ENCODE measurements around the gene PADI2.

The PADI2 gene

DNA sequence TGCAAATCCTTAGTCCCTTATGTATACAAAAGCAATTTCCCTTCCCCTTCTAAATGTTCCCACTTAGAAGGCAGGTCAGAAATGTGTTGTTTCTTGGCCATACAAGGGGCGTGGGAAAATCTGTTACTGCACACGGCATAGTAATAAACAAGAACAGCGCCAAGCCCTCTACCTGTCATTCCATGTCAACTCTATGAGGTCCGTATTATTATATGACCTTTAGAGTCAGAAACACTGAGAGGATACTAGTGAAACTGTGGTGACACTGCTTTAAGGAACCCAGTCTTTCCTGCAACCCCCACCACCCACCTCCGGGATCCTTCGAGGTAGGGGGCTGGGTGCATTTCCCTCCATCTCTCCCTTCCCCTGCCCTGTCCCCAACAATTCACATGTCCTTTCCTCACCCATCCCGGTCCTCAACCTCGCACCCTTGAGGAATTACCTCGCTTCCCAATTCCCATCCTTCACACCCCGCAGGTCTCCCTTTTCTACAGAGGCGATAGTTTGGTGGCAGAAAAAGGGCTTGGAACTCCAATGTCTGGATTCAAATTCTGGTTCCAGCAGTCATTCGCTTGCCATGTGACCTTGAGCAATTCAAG is 66.1 kb downstream of the PADI2 start:
- no peak for FAIRE-seq

DNA sequence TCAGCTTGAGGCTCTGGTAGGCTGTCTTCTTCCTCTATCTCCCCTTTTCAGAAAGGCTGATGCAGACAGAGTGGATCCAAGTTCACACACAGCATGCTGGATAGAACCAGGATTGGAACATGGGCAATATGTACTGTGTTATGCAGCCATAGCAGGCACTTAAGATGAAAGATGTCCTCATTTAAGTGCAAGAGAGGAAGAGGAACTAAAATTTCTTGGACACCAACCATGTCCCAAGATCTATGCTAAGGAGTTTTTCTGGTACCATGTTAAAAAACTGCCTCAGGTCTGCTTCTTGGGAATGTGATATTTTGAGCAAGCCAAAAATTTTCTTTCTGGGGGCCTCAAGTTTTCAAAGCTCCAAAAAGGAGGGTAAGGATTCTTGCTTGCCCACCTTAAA is 66.6 kb downstream of the PADI2 start:
- no peak for FAIRE-seq

DNA sequence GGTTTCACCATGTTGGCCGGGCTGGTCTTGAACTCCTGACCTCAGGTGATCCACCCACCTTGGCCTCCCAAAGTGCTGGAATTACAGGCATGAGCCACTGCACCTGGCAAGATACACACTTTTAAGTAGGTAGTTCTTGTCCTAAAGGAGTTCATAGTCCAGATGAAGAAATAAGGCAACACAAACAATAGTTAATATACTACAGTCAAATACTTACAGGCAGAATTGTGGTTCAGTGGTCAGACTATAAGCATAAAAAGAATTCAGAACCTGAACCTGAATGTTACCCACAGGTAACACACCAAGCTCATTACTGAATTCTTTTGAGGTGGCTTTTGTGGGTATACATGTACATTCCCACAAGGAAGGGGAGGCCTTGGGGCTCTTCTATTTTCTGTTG is 67.2 kb downstream of the PADI2 start:
- FAIRE-seq, result no peak

DNA sequence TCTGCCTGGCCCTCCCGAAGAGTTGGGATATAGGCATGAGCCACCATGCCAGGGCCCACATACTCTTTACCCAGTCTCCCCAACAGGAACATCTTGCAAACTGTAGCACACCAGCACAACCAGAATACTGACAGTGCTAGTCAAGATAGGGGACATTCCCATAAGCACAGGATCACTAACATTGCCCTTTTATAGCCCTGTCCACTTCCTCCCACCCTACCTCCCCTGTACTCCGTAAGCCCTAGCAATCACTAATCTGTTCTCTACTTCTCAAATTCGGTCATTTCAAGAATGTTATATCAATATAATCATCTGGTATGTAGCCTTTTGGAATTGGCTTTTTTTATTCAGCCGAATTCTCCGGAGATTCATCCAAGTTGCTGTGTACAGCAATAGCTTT is 71.3 kb downstream of the PADI2 start:
- FAIRE-seq, result no peak

DNA sequence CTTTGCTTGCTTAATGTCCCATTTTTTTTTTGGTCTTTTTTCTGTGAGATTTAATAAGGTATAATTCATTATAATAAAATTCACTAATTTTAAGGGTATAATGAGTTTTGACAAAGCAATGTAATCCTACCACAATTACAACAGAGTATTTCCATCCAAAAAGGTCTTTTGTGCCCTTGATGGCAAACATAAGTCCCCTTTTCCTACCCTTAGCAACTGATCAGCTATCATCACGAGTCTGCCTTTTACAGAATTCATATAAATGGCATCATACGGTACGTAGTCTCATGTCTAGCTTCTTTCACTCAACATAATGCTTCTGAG is 73.0 kb downstream of the PADI2 start:
- FAIRE-seq, result no peak

DNA sequence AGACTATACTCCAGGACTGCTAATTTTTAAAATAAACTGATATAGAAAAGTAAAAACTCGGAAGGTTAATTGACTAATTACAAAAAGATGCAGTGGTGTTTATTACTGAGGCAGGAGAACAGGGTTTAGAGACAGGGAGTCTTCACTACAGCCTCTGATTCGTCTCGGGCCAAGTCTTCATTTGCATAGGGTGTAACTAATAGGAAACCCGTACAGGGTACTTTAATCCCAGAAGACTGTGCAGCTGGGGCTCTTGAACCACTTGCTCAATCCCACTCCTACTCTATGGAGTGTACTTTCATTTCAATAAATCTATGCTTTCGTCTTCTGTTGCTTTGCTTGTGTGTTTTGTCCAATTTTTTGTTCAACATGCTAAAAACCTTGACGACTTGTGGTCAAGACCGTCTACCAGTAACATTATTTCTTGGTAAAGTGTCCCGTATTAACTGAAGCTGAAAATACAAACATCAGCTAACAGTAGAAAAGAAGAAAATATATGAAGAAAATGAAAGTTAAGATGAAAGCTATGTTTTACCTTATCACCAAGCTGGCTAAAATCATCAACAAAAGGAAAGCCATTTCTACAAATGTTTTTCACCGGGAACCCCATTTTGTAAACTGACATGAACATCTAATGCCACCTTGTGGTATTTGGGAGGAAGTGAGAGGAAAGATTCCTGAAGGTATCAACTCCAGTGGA is 73.5 kb downstream of the PADI2 start:
- FAIRE-seq, result no peak

DNA sequence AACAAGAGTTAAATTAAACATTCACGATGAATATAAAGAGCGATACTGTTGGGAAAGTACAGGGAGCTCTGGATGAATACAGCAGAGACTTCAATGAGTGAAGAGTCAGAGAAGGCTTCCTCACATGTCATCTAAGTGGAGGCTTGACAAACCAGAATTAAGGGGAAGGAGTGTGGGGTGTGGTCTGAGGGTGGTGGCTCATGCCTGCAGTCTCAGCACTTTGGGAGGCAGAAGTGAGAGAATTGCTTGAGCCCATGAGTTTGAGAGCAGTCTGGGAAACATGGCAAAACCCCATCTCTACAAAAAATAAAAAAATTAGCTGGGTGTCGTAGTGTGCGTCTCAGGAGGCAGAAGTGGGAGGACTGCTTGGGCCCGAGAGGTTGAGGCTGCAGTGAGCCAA is 74.1 kb downstream of the PADI2 start:
- no peak for FAIRE-seq

DNA sequence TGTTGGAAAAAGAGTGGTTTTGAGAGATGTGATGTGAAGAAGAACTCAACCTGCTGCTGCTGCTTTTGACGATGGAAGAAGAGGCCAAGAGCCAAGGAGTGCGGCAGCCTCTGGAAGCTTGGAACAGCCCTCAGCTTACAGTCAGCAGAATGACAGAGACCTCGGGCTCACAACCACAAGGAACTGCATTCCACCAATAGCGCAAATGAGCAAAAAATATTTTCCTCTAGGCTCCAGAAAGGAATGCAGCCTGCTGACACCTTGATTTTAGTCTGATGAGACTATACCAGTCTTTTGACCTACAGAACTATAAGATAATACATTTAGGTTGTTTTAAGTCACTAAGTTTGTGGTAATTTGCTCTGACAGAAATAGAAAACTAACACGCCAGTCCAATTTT is 75.6 kb downstream of the PADI2 start:
- no peak for FAIRE-seq

DNA sequence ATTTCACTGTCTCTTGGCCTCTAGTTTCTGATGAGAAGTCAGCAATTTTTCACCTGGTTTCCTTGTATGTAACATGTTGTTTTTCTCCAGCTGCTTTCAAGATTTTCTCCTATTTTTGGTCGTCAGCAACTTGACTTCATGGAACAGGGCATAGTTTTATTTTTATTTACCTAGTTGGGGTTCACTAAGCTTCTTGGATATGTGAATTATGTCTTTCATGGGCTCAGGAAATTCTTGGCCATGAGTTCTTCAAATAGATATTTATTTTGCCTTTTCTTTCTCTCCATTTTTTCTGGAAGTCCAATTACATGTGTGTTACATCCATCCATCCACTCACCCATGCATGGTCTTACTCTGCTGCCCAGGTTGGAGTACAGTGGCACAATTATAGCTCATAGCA is 79.1 kb downstream of the PADI2 start:
- no peak for FAIRE-seq

DNA sequence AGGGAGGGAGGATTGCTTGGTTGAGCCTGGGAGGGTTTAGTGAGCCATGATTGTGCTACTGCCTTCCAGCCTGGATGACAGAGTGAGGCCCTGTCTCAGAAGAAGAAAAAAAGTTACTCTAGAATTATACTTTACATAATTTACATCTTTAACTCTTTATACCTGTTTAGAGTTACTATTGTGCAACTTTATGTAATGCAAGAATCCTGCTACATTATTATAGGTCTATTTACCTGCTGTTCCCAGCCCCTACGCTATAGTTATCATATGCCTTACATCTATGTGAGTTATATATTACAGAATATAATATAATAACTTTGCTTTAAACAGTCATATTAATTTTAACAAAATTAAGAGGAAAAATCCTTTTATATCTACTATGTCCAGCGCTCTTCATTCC is 79.7 kb downstream of the PADI2 start:
- FAIRE-seq, result no peak

DNA sequence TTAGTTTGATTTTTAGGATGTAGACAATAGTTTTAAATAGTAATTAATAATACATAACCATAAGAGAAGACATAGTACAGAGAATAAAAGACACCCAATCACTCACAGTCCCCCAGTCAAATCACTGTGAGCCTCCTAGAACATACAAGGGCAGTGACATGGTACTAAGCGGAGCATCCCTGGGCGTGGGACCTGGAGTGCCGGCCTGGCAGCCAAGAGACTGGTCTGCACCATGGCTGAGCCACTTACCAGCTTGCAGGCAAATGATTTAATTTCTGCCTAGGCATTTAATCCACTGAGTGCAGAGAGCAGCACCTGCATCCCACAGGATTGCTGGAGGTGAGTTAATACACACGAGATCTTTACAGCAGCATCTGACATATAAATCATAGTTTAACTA is 85.8 kb downstream of the PADI2 start:
- FAIRE-seq, result no peak

DNA sequence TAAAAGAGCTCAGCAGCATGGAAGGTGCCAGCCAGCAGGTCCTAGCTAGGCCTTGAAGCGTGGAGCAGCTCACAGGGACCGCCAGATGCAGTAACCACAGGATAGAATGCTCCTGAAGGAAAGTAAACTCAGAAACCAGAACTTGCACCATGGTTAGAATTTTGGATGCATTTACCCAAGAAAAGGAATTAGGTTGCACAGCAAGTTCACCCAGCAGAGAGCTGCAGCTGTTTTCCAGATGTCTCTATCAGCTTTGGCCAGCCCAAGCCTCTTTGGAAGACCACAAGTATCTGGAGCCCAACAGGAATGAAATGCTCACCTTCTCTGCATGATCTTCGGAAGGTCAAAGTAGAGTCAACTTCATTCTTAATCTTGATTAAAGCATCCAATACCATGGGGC is 86.5 kb downstream of the PADI2 start:
- FAIRE-seq, result no peak

DNA sequence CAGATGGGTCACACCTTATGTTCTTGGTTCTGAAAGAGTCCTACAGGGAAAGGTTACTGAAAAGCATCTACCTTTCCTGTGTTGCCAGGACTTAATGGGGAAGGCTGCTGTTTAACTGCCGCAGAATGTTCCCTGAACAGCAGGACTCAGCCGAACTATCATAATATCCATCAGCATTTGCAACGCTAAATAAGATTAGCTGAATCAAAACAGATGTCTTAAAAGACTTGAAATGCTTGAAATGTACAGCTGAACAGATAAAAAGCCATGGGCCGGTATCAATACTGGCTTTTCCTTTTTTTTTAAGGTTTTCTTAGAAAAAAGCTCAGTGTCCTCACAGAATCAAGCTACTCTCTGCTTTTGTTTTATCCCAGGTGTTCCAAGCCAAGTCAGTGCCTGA is 87.8 kb downstream of the PADI2 start:
- no peak for FAIRE-seq

DNA sequence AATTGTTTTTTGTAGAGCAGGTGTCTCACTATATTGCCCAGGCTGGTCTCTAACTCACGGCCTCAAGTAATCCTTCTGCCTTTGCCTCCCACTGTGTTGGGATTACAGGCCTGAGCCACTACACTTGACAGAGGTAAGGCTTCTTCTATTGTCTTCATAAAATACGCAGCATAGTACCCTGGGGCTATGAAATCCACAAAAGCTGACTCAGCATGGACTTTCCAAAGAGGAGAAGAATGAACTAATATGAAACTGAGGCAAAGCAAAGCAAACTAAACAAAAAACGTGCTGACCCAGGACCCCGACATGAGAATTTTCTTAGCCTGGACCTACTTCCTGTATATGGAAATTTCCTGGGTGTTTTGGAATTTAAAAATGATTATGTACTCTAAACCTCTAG is 89.0 kb downstream of the PADI2 start:
- no peak for FAIRE-seq

DNA sequence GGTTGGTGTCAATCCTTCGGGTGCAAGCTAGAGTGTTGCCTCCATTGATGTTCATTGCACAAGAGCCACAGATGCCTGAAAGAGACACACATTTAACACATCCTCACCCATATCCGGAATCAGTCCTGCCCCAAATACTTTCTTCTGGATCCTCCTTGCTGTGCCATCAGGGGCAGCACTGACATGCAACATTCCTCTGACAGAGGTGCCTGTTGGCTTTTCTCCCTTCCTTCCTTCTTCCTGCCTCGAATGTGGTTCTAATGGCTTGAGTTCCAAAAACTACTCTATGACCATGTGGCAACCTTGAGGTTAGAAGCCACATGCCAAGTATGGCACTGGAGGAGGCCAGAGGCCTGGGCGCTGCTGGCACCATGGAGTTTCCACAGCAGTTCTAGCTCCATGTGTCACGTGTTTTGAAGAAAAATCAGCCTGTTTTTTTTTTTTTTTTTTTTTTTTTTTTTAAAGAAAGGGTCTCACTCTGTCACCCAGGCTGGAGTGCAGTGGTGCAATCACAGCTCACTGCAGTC is 90.5 kb downstream of the PADI2 start:
- no peak for FAIRE-seq

DNA sequence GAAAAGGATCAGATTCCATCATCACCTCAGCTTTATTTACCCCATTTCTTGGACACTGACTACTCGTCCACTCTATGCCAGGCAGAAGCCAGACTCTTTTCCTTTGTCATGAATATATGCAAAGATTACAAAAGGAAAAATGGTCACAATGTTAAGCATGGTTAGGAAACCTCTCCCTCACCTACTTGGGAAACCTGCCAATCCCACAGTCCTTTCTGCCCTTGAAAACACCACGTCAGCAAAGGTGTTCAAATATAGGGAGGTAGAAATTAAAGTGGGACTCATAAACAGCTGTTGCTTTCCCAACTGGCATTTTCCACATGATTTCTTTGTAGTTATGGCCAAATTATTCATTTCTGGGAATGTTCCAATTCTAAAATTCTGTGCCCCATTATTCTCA is 91.4 kb downstream of the PADI2 start:
- no peak for FAIRE-seq

DNA sequence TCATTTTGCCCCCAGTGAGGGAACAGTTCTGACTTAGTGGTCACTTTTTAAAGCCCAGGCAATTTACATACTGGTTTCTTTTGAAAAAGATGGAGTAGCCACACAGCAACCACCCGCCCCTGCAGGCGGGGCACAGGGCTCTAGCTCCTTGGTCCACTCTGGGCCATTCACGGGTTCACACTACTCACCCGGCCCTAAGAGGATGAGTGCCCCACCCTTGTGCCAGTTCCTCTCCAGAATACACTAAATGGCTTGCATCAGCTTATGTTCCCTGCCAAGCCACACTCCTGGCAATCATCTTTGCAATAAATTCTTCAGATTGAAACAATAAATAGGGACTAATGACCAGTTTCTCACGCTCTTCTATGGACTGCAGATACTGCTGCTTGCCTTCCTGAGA is 91.8 kb downstream of the PADI2 start:
- no peak for FAIRE-seq

DNA sequence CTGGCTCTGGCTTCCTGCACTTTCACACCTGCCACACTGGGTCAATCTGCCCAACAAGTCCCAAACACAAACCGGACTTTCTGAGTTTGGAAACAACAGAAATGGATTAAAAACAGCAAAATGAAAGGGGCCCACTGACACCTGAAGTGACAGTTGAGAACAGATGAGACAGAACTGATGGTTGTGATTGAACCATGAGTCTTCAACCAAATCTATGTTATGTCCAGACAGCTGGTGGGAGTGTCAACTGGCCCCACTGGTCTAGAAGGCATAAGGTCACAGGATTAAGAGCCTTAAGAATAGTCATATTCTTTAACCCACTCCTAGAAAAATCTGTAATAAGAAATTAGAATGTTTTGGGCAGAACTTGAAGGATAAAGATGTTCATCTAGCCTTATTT is 94.5 kb downstream of the PADI2 start:
- no peak for FAIRE-seq

DNA sequence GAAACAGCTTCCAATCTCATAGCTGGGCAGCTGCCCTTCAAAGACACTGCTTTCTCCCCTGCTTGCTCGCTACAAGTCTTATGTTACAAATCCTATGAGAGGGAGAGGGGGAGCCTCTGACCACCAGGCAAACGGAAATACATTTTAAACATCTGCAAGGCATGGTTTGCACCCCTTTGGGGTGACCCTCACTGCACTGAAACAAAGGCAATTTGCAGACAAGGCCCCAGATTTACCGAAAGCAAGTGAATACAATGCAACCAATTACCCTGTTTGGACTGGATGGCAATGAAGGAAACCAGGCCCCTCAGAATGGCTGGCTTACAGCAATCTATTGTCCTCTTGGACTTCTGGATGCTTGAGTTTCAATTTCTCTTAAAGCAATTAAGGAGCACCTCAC is 95.7 kb downstream of the PADI2 start:
- FAIRE-seq, result no peak

DNA sequence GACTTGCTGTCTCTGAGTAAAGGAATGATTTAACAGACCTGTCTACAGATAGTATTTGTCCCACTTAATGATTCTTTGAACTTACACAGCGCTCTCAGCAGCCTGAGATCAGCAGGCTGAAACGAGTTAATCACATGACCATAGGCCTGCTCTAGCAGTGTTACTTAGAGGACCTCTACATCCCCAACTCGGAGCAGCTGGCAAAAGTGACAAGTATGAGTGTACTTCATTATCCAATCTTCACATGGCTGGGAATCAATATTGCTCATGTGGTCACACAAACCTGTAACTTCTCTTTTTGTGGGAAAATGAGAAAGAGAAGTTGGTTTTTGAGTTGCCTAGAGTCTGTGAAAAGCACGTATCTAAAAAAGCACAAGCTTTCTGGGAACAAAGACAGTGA is 96.1 kb downstream of the PADI2 start:
- no peak for FAIRE-seq

DNA sequence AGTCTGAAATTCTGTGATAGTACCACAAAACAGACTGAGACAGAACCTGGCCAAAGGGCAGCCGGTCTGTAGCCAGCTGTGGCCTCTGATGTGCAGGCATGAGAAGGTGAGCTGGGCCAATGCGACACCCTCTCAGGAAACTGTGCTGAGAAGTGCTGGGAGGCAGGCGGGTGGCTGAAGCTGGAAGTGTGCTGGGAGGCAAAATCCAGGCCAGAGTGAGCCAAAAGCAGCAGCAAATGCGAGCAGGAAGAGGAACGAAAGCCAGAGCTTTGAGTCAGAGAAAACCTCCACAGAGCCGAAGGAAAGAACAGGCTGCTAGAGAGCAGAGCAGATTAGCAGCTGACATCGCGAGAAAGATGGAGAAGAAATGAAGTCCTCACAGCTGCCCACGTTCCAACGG is 97.4 kb downstream of the PADI2 start:
- no peak for FAIRE-seq

DNA sequence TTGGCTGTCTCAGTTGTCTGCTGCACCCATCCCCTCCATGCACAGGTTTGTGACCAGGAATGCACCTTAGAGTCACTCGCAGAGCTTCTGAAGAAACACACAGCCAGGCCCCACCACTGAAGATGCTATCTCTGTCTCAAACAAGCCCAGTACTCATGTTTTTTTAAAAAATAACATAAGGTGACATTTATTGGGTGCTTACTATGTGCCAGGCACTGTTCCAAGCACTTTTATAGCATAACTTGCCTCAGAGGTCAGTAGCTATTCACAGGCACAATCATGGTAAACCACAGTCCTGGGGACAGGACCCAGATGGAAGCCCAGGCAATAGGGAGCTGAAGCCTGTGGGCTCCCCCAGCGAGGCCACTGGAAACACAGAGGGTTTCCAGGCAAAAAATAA is 98.7 kb downstream of the PADI2 start:
- FAIRE-seq, result no peak

DNA sequence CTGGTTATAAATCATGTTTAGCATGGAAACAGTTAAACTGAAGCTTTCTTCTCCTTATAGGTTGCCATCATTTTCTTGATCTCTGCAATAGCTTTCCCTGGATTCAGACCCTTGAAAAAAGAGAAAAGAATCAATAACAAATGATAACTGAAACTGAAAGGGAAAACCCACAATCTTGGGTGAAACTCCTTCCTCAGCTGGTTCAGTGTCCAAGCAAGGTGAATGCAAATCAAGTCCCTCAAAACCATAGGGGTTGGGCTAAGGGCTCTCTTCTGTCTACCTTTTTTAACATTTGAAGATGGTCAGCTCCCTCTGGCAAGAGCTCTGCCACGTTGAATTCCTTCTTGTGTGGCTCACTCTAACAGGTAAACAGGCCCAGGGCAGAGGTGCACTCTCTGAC is 100.4 kb downstream of the PADI2 start:
- no peak for FAIRE-seq

DNA sequence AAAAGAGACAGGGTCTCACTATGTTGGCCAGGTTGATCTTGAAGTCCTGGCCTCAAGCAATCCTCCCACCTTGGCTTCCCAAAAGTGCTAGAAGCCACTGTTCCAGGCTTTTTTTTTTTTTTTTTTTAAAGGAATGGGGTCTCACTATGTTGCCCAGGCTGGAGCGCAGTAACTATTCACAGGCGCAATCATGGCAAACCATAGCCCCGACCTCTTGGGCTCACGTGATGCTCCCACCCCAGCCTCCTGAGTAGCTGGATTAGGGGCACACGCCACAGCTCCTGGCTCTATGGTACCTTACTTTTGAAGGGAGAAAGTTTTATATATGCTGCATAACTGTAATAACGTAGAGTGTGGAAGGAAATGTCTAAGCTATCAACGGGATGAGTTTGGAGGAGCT is 101.8 kb downstream of the PADI2 start:
- no peak for FAIRE-seq

All from colon (tissue), 2 donors.